HG03025 (cell line): ENCODE data around the gene TULP4.

Experiments used
- ATAC-seq: cut with Tn5 transposase; IDR thresholded peaks from one replicate; pipeline ENCODE4 v1.9.1; 2021; ENCODE audit warnings: mild to moderate bottlenecking, moderate library complexity; ENCODE audit not compliant: unreplicated experiment, low FRiP score

TULP4 gene

GRCh38 chr6:158356586-158357546, 44.6 kb downstream of the TULP4 start:
- ATAC-seq = no peak

GRCh38 chr6:158357570-158358216, 45.4 kb downstream of the TULP4 start:
- ATAC-seq = peak; percentile 78

- no peak for ATAC-seq
Measured at GRCh38 chr6:158358450-158359077, 46.3 kb downstream of the TULP4 start.

DNA sequence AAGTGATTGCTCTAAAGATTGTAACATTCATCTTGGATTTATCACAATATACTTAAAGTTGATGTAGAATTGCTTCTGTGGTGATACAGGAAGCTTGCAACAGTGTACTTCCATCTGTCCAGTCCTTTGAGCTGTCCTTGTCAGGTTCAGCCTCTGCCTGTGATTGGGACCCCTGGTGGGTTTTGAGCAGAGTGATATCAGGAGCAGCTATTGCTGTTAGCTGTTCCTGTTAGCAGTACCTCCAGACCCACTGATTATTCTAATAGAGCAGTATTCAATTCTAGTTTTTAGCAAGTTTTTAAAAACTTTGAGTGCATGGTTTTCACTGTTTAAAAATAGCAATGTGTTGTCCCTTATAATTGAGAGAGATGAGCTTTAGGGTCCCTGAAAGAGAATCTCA, 48.8 kb downstream of the TULP4 start:
- no peak for ATAC-seq

GRCh38 chr6:158361961-158362669, 49.9 kb downstream of the TULP4 start:
- no peak for ATAC-seq

DNA sequence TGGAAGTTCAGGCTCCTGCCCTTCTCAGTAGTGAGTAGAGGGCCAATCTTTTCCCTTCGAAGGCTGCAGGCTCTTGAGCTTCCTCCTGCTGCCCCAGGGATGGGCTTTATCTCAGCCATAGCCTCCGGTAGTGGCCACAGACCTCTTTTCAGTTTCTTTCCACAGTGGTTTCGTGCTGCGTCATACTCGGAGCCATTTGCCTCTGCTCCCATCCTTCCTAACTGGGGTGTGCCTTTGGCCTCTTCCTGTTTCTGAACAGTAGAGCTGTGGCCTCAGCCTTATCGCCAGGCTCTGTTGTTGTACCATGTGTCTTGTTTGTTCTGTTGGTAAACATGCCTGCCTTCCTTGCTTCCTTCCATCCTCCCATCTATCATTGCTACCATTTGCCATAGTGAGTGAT, 54.1 kb downstream of the TULP4 start:
- no peak for ATAC-seq

GRCh38 chr6:158367816-158368215, 55.6 kb downstream of the TULP4 start:
- no peak for ATAC-seq

- ATAC-seq = no peak
Measured at GRCh38 chr6:158369241-158369640, 57.0 kb downstream of the TULP4 start.

- no peak for ATAC-seq
Measured at GRCh38 chr6:158370805-158371204, 58.5 kb downstream of the TULP4 start.

DNA sequence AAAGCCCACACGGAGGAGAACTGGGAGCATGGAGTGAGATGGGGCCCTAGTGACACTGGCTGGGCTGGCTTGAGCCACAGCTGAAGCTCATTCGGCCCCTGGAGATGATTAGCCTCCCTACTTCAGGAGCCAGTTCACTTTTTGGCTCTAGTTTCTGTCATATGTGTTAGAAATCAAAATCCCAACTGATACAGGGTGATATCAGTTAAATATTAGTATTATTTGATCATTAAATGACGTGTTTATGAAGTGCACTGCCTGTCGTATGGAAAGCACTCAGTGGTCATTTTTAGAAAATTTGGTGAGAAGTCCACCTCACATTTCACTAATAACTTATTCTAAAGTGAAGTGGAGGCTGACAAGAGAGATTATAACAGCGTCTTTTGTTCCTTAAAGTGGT, 59.0 kb downstream of the TULP4 start:
- no peak for ATAC-seq

GRCh38 chr6:158372574-158372973, 60.3 kb downstream of the TULP4 start:
- no peak for ATAC-seq

- ATAC-seq = no peak
Measured at GRCh38 chr6:158373214-158373613, 60.9 kb downstream of the TULP4 start.

DNA sequence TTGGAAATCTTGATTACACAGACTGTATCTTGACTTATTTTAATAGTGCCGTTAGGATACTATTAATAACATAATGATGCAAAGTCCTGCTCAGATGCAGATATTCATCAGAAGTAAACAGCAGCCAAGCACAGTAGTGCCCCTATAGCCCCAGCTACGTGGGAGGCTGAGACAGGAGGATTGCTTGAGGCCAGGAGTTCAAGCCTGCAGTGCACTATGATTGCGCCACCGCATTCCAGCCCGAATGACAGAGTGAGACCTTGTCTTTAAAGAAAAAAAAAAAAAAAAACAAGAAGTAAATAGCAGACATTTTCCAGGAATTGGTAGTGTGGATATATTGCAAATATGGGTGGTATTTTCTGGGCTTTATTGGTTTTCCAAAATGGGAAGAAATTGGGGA, 61.8 kb downstream of the TULP4 start:
- no peak for ATAC-seq

DNA sequence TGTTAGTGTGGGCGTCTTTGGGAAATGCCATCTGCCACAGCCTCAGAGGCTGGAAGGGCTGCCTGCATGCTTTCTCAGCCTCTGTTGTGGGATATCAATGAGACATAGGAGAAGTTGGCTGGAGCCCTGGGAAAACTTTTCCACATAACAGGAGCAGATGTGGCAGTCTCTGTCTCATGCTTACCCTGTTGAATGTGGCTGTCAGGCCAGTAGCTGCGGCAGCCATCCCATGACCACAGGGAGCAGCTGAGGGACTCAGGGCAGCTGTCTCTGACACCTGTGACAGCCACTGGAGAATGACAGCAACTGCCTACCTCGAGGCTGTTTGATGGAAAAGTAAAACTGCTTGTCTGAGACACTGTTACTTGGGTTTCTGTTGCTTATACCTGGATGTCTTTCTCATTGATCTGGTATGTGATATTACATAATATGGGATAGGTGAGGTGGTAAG, 64.4 kb downstream of the TULP4 start:
- ATAC-seq = no peak

- ATAC-seq = no peak
Measured at GRCh38 chr6:158377860-158378259, 65.6 kb downstream of the TULP4 start.

- no peak for ATAC-seq
Measured at GRCh38 chr6:158379336-158379735, 67.1 kb downstream of the TULP4 start.

DNA sequence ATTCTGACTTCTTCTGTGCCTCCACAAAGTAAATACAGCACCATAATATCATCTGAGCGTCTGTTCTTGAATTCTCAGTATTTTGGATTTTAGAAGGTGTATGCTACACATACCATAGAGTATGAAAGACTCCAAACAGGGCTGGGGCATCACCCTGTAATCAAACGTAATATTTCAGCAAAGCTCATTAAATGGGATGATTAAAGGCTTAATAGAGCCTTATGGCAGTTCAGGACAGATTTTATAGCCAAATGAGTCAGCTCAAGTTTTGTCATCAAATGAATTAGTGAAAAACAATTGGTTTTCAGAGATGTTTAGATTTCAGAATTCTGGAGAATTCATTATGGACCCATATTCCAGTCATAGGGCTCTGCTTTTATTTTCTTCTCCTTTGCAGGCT, 68.9 kb downstream of the TULP4 start:
- ATAC-seq = no peak

GRCh38 chr6:158382491-158382890, 70.2 kb downstream of the TULP4 start:
- ATAC-seq = no peak

DNA sequence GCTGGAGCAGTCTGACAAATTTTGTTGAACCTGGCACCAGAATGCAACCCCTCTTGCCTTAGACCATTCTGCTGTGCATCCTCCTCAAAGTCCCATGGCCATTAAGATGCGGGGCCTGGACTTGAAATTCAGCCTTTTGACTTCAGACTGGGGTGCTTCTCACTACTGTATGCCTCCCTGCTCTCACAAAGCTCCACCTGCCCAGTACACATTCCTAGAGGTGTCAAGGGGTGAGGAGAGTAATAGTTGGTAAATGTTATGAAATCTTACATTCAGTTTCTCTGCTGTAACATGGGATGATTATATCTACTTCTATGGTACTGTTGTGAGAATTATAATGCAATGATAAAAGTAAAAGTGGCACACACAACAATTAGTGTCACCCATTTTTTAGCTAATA, 70.8 kb downstream of the TULP4 start:
- ATAC-seq = no peak

- ATAC-seq = no peak
Measured at GRCh38 chr6:158383542-158383941, 71.3 kb downstream of the TULP4 start.

DNA sequence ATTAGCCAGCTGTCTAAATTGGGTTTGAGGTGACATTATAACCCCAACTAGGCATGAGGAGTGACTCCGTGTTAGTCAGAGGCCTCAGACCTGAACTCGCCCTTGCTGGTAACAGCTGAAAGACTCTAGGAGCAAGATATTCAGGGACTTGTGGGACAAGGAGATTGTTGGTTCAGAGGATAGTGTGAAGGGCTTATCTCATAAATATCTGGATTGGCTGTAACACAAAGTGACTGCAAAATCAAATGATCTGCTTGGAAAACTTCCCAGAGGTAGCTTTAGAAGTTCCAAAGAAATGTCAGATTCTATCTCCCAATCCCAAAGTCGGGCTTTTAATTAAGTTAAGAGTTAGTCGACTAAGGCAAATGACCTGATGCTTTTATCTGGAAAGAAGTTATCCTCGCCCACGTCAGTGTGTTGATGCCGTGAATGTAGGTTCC, 72.4 kb downstream of the TULP4 start:
- no peak for ATAC-seq
